ENCODE measurements around the gene IKZF2.
A peak's percentile ranks its signal among the peaks of the same experiment; 100 is the strongest.
"Not testable (repeated sequence)": the region's sequence is repeated elsewhere in the genome, so short reads cannot be mapped to it uniquely, and the experiment has no call there.

Gene IKZF2

DNA sequence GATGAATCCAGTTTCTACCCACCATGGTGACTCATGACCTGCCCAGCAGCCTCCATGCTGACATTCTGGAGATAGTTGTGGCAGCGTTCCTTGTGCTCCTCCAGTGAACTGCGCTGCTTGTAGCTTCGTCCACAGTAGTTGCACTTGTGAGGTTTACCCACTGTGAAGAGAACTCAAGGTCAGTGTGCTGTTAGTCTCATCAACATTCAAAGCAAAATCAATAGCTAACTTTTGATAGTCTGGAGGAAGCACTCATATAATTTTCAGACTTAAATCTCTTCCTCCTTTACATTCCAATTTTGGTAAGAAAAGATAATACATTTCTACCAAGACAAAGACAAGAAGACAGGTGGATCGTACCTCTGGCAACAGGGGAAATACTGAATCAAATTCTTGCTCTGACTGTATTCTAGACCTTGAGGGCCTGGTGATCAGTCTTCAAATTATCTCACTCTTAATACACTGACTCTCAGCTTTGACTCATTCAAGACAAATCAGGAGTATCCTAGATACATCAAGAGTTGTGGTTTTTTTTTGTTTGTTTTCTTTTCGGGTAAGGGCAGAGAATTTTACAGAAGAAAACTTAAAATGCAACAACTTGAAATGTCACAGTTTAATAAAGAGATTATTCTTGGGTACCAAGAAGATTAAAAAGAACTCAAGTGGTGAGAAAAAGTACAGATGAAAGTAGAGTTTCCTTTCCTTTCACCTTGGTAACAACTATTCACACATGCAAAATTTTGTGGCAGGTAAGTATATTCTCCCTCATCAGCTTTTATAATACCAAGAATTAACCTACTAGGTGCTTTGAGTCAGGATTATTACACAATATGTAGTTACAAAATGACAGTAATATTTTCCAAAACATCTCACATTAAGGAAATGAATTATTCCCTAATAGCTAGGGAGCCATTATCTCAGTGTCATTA is 129.2 kb downstream of the IKZF2 start:
- in situ Hi-C loops (cut with HindIII; ENCODE audit: low sequenced_read_pairs) = no loop called here
- peak; percentile 43 for DNase-seq (ENCODE audit: low read depth)
- TF ChIP-seq, protein P1, sequence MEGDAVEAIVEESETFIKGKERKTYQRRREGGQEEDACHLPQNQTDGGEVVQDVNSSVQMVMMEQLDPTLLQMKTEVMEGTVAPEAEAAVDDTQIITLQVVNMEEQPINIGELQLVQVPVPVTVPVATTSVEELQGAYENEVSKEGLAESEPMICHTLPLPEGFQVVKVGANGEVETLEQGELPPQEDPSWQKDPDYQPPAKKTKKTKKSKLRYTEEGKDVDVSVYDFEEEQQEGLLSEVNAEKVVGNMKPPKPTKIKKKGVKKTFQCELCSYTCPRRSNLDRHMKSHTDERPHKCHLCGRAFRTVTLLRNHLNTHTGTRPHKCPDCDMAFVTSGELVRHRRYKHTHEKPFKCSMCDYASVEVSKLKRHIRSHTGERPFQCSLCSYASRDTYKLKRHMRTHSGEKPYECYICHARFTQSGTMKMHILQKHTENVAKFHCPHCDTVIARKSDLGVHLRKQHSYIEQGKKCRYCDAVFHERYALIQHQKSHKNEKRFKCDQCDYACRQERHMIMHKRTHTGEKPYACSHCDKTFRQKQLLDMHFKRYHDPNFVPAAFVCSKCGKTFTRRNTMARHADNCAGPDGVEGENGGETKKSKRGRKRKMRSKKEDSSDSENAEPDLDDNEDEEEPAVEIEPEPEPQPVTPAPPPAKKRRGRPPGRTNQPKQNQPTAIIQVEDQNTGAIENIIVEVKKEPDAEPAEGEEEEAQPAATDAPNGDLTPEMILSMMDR (IDR thresholded peaks at IDR 0.05; ENCODE audit: low read depth, low read length, missing control alignments) = no peak
- H3K4me3 ChIP-seq (ENCODE audit: low read depth, low read length) = no peak overlapping the region

DNA sequence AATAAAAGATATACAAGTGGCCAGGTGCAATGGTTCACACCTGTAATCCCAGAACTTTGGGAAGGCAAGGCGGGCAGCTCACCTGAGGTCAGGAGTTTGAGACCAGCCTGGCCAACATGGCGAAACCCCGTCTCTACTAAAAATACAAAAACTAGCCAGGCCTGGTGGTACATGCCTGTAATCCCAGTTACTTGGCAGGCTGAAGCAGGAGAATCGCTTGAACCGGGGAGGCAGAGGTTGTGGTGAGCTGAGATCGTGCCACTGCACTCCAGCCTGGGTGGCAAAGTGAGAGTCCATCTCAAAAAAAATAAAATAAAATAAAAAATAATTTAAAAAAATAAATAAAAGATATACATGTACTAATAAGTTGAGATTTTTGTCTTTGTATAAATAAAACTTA is 130.5 kb downstream of the IKZF2 start:
- H3K4me3 ChIP-seq (ENCODE audit: low read depth, low read length); DNase-seq (ENCODE audit: low read depth); in situ Hi-C loops (cut with HindIII; ENCODE audit: low sequenced_read_pairs): not testable (repeated sequence)

DNA sequence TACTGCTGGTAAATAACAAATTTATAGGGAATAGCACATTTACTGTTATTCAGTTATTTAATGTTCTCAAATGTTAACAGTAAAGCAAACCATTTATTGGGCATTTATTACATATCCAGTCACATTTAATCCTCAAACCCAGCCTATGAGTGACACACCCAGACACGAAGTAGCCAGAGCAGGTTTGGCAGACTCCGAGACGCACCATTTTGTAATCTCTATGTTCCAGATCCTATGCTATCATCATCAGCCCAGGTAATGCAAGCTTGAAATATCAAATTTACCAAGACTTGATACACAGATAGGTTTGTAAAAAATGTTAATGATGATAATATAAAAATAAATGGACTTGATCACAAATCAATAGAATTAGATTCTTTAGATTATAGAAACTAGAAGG is 131.1 kb downstream of the IKZF2 start:
- TF ChIP-seq, protein P1 (IDR thresholded peaks at IDR 0.05; ENCODE audit: low read depth, low read length, missing control alignments) = no peak
- H3K4me3 ChIP-seq (ENCODE audit: low read depth, low read length) = no peak overlapping the region
- DNase-seq (ENCODE audit: low read depth) = no peak
- in situ Hi-C loops (cut with HindIII; ENCODE audit: low sequenced_read_pairs) = no loop called here

DNA sequence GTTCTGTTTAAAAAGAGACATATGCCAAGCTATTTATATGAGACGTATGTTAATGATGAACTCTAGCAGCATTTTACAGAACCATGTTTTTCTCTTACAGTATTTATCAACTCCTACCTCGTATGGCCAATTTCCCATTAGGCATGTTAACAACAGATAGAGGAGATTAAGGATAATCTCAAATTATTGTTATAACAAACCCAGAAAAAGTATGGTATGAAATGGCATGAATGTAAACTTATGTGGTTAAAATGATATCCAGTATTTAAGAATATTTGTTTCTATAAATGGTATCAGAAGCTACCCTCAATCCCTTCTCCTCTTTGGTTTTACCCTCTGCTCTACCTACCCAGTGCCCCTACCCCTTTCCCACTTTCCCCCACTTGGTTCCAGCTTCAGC is 132.0 kb downstream of the IKZF2 start:
- no peak overlapping the region for H3K4me3 ChIP-seq (ENCODE audit: low read depth, low read length)
- TF ChIP-seq, protein P1 (IDR thresholded peaks at IDR 0.05; ENCODE audit: low read depth, low read length, missing control alignments) = no peak
- in situ Hi-C loops (cut with HindIII; ENCODE audit: low sequenced_read_pairs) = no loop called here
- no peak for DNase-seq (ENCODE audit: low read depth)

DNA sequence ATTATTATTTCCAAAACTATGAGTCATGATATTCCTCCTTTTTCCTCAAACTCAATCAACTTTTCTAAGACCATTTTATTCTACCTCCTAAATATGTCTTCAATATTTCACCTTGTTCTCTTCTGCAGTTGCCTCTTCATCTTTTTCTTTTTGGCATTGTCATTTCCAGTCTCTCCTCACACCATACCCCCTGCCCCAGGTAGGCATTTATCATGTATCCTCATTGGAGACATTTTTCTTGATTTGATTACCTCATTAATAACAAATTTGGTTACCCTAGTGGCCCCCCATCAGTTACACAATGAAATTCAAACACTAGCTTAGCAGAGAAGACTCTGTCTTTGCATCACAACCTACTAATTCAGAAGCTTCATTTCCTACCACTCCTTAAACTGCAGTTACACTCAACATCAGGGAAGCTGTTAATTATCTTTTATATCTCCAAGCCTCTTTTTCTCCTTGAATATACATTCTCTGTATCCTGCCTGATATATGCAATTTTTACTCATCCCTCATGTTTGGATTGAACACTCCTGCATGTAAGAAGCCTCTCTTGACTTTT is 133.0 kb downstream of the IKZF2 start:
- in situ Hi-C loops (cut with HindIII; ENCODE audit: low sequenced_read_pairs) = no loop called here
- TF ChIP-seq, protein P1 (IDR thresholded peaks at IDR 0.05; ENCODE audit: low read depth, low read length, missing control alignments) = no peak
- DNase-seq (ENCODE audit: low read depth) = no peak
- no peak overlapping the region for H3K4me3 ChIP-seq (ENCODE audit: low read depth, low read length)

DNA sequence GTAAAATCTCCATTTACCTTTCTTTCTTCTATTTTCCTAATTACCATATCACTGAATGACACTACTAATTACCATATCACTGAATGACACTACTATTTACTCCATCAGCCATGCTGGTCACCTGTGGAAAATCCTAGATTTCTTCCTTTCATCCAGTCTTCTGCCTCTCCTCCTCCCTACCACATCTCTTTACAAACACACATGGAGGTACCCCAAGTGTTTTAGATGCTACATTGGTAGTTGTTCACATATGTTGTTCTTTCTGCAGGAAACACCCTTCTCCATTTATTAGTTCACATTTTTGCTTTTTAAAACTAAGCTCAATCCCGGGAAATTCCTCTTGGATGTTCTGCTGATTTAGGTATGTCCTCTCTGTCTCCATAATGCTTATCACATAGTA is 134.0 kb downstream of the IKZF2 start:
- H3K4me3 ChIP-seq (ENCODE audit: low read depth, low read length) = no peak overlapping the region
- TF ChIP-seq, protein P1 (IDR thresholded peaks at IDR 0.05; ENCODE audit: low read depth, low read length, missing control alignments) = no peak
- in situ Hi-C loops (cut with HindIII; ENCODE audit: low sequenced_read_pairs) = no loop called here
- DNase-seq (ENCODE audit: low read depth) = no peak

DNA sequence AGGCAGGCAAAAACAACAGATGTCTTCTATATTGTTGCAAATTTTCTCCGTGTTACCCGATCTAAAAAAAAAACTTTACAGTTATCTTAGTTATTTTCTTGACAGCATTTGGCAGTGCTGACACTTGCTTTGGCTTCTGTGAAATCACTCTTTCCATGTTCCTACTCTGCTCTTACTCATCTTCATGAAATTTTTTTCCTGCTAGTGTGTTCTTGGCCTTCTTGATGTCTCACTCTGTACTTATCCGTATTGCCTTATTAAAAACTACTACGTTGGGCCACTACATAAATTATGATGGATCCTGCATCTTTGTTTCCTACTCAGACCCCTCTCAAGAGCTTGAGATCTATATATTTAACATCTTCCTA is 134.4 kb downstream of the IKZF2 start:
- no peak for DNase-seq (ENCODE audit: low read depth)
- in situ Hi-C loops (cut with HindIII; ENCODE audit: low sequenced_read_pairs) = no loop called here
- TF ChIP-seq, protein P1 (IDR thresholded peaks at IDR 0.05; ENCODE audit: low read depth, low read length, missing control alignments) = no peak
- no peak overlapping the region for H3K4me3 ChIP-seq (ENCODE audit: low read depth, low read length)

All from astrocyte of the cerebellum (primary cell).